Measurements from ENCODE around the gene PPDPF.
"Not testable (repeated sequence)": the region's sequence is repeated elsewhere in the genome, so short reads cannot be mapped to it uniquely, and the experiment has no call there.

The PPDPF gene

GRCh38 chr20:63554361-63555278 is 34.1 kb downstream of the PPDPF start:
- no peaks in the 10 kb centered on the region for H3K9me3 ChIP-seq (ENCODE audit: severe bottlenecking)
- TF ChIP-seq CTCF (IDR thresholded peaks at IDR 0.05; ENCODE audit: low read depth, low read length), result no peak
- no peaks in the 10 kb centered on the region for H3K27me3 ChIP-seq (ENCODE audit: insufficient read depth, low read depth, severe bottlenecking)
- H3K36me3 ChIP-seq, result no peaks in the 10 kb centered on the region
- H3K27ac ChIP-seq, result no peak overlapping the region
- H3K4me3 ChIP-seq (ENCODE audit: low read depth, low read length), result peak overlapping the region; percentile 55
- DNase-seq, result peak; percentile 11

- H3K27me3 ChIP-seq (ENCODE audit: insufficient read depth, low read depth, severe bottlenecking), result no peaks in the 10 kb centered on the region
- no peak for TF ChIP-seq CTCF (IDR thresholded peaks at IDR 0.05; ENCODE audit: low read depth, low read length)
- DNase-seq, result peak; percentile 10
- no peaks in the 10 kb centered on the region; the same call in none of the 2 replicates for H3K36me3 ChIP-seq
- H3K4me3 ChIP-seq (ENCODE audit: low read depth, low read length), result no peak overlapping the region
- H3K9me3 ChIP-seq (ENCODE audit: severe bottlenecking), result no peaks in the 10 kb centered on the region
- H3K27ac ChIP-seq, result no peak overlapping the region
Observed at GRCh38 chr20:63555661-63556381, 35.3 kb downstream of the PPDPF start.

GRCh38 chr20:63556873-63557478 is 36.4 kb downstream of the PPDPF start:
- no peaks in the 10 kb centered on the region for H3K27me3 ChIP-seq (ENCODE audit: insufficient read depth, low read depth, severe bottlenecking)
- TF ChIP-seq CTCF (IDR thresholded peaks at IDR 0.05; ENCODE audit: low read depth, low read length), result no peak
- no peak overlapping the region for H3K27ac ChIP-seq
- H3K36me3 ChIP-seq, result no peaks in the 10 kb centered on the region; the same call in none of the 2 replicates
- H3K4me3 ChIP-seq (ENCODE audit: low read depth, low read length), result no peak overlapping the region
- no peaks in the 10 kb centered on the region for H3K9me3 ChIP-seq (ENCODE audit: severe bottlenecking)
- no peak for DNase-seq

GRCh38 chr20:63557481-63557891 is 36.9 kb downstream of the PPDPF start:
- Histone ChIP-seq H3K27ac (no peak overlapping the region), H3K9me3 (ENCODE audit: severe bottlenecking) (no peaks in the 10 kb centered on the region), H3K27me3 (ENCODE audit: insufficient read depth, low read depth, severe bottlenecking) (no peaks in the 10 kb centered on the region), H3K36me3 (no peaks in the 10 kb centered on the region; the same call in none of the 2 replicates), H3K4me3 (ENCODE audit: low read depth, low read length) (no peak overlapping the region)
- TF ChIP-seq CTCF (IDR thresholded peaks at IDR 0.05; ENCODE audit: low read depth, low read length), result no peak
- no peak for DNase-seq

- no peaks in the 10 kb centered on the region for H3K27me3 ChIP-seq (ENCODE audit: insufficient read depth, low read depth, severe bottlenecking)
Observed at GRCh38 chr20:63558804-63559484, 38.4 kb downstream of the PPDPF start.

GRCh38 chr20:63559485-63560332 is 39.1 kb downstream of the PPDPF start:
- H3K36me3 ChIP-seq; H3K4me3 ChIP-seq (ENCODE audit: low read depth, low read length); H3K9me3 ChIP-seq (ENCODE audit: severe bottlenecking); DNase-seq; H3K27ac ChIP-seq; H3K27me3 ChIP-seq (ENCODE audit: insufficient read depth, low read depth, severe bottlenecking): not testable (repeated sequence)

More at GRCh38 chr20:63558804-63559484, 38.4 kb downstream of the PPDPF start:
- Histone ChIP-seq H3K27ac (no peak overlapping the region), H3K36me3 (no peaks in the 10 kb centered on the region; the same call in none of the 2 replicates), H3K4me3 (ENCODE audit: low read depth, low read length) (no peak overlapping the region), H3K9me3 (ENCODE audit: severe bottlenecking) (no peaks in the 10 kb centered on the region)
- no peak for TF ChIP-seq CTCF (IDR thresholded peaks at IDR 0.05; ENCODE audit: low read depth, low read length)
- no peak for DNase-seq

Measured in WERI-Rb-1 (cell line).